Lung (tissue), 12 donors: Measurements from ENCODE around the gene BDH1. TPM values are rescaled to one million over a fixed set of nuclear protein-coding genes. Genes with fewer than 3 reads are reported as not detected.
"Not testable (repeated sequence)": the region's sequence is repeated elsewhere in the genome, so short reads cannot be mapped to it uniquely, and the experiment has no call there.

ENCODE experiments used
- ATAC-seq: fragments of 200-7000 bp; cut with Tn5 transposase; one replicate; pipeline ENCODE4 v1.9.1; 2020; ENCODE audit warnings: moderate number of reproducible peaks; ENCODE audit not compliant: insufficient read depth, low FRiP score
- DNase-seq, 3 donors: peaks; one replicate each; pipeline ENCODE4 v3.0.0-alpha.2; 2013 to 2017
- H3K27ac ChIP-seq, 2 donors: one replicate each; pipeline ENCODE4 v1.5.1; 2013; ENCODE audit warnings: mild to moderate bottlenecking in 2 of 2, moderate library complexity in 2 of 2, control low read depth in 1 of 2, inconsistent platforms in 1 of 2, low read depth in 1 of 2, low read length in 1 of 2
- H3K27me3 ChIP-seq, 3 donors: one replicate each; pipeline ENCODE4 v1.5.1; 2013; ENCODE audit warnings: low read length in 2 of 3; ENCODE audit not compliant: control insufficient read depth in 3 of 3, insufficient read depth in 3 of 3
- H3K36me3 ChIP-seq, 4 donors: one replicate each; pipeline ENCODE4 v1.5.1; 2013; ENCODE audit warnings: low read length in 4 of 4, mild to moderate bottlenecking in 1 of 4, moderate library complexity in 1 of 4; ENCODE audit not compliant: control insufficient read depth in 4 of 4, insufficient read depth in 4 of 4
- H3K4me1 ChIP-seq, 5 donors: one replicate each; pipeline ENCODE4 v1.5.1; 2013; ENCODE audit warnings: low read length in 5 of 5, mild to moderate bottlenecking in 2 of 5, moderate library complexity in 1 of 5; ENCODE audit not compliant: control insufficient read depth in 5 of 5, insufficient read depth in 5 of 5
- H3K4me3 ChIP-seq: one replicate; pipeline ENCODE4 v1.5.1; 2013; ENCODE audit warnings: mild to moderate bottlenecking, control low read depth, moderate library complexity
- H3K9ac ChIP-seq, 2 donors: one replicate each; pipeline ENCODE4 v1.5.1; 2013; ENCODE audit warnings: low read length in 2 of 2, control low read depth in 1 of 2; ENCODE audit not compliant: insufficient read depth in 1 of 2
- H3K9me3 ChIP-seq, 4 donors: one replicate each; pipeline ENCODE4 v1.5.1; 2013; ENCODE audit warnings: low read length in 3 of 4, mild to moderate bottlenecking in 1 of 4, moderate library complexity in 1 of 4; ENCODE audit not compliant: control insufficient read depth in 4 of 4, insufficient read depth in 3 of 4
- WGBS, 2 donors: extraction: QIAGEN DNeasy Blood & Tissue Kit; methylation state at CpG; one replicate each; pipeline ENCODE4 v1.1.7; 2013; 5-methylcytosine and 5-hydroxymethylcytosine counted together
- polyA plus RNA-seq, 2 donors: library from polyadenylated mRNA; stranded (reverse); fragments of 200-250 nt; gene quantifications; one replicate each; pipeline ENCODE4 v1.2.1, GENCODE V29; 2013
- total RNA-seq, 2 donors: library from RNA; depleted of rRNA in 1 of 2; stranded (reverse); fragments of >200 nt in 1 of 2; gene quantifications; one replicate each; pipeline ENCODE4 v1.2.1, GENCODE V29; 2014 to 2021
- TF ChIP-seq, protein P1 (sequence below): IDR thresholded peaks from 2 replicates; pipeline ENCODE4 v1.5.1; 2012; ENCODE audit warnings: mild to moderate bottlenecking; ENCODE audit errors: control extremely low read depth, extremely low read depth
- donor health status: control.
- donor health status: control.
- donor health status: Bipolar disorder and iron deficiency.
- donor health status: healthy.
- donor health status: DM: yes; HTN: yes; CAD: no.

BDH1 gene
- total and polyA plus RNA-seq, 4 donors, result 14.3 to 32.8 (median 17.0) TPM

DNA sequence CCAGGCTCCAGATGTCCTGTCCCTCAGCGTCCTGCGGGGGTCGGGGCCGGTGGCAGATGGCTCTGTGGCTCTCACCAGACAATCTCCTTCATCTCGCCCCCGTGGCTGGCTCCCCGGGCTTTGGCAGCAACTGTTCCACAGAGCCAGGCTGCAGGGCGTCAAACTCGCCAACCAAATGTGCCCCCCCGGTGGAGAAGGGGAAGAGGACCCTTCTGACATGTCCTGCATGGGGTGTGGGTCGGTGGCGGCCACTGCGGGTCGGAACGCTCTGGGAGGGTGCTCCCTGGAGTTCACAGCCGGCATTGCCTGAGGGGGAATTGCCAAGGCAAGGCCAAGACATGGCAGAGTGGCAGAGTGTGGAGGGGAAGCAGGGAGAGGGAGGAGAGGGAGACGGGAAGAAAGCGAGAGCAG, 36.0 kb downstream of the BDH1 start:
- ATAC-seq, result no peak

DNA sequence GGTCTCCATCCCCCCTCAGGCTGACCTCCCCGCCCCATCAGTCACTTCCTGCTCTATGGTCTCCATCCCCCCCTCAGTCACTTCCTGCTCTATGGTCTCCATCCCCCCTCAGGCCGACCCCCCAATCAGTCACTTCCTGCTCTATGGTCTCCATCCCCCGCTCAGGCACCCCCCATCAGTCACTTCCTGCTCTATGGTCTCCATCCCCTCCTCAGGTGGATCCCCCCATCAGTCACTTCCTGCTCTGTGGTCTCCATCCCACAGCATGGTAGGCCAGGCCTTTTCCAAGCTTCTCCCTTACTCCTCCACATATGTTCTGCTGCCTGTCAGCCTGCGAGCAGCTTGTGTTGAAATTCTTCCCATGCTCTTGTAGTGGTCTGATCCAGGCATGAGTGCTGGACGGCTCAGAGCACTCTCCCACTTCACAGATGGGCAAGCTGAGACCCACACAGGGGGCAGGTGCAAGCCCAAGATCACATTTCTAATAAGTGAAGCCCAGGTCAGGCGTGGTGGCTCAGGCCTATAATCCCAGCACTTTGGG, 36.8 kb downstream of the BDH1 start:
- H3K27ac ChIP-seq, result no peak overlapping the region
- ATAC-seq (no peak), DNase-seq (no peak)
- no peaks in the 10 kb centered on the region for H3K27me3 ChIP-seq
- TF ChIP-seq, protein P1, sequence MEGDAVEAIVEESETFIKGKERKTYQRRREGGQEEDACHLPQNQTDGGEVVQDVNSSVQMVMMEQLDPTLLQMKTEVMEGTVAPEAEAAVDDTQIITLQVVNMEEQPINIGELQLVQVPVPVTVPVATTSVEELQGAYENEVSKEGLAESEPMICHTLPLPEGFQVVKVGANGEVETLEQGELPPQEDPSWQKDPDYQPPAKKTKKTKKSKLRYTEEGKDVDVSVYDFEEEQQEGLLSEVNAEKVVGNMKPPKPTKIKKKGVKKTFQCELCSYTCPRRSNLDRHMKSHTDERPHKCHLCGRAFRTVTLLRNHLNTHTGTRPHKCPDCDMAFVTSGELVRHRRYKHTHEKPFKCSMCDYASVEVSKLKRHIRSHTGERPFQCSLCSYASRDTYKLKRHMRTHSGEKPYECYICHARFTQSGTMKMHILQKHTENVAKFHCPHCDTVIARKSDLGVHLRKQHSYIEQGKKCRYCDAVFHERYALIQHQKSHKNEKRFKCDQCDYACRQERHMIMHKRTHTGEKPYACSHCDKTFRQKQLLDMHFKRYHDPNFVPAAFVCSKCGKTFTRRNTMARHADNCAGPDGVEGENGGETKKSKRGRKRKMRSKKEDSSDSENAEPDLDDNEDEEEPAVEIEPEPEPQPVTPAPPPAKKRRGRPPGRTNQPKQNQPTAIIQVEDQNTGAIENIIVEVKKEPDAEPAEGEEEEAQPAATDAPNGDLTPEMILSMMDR, result no peak
- H3K9ac ChIP-seq, result no peak overlapping the region
- H3K4me3 ChIP-seq, result no peak overlapping the region
- H3K36me3 ChIP-seq, result no peaks in the 10 kb centered on the region
- no peaks in the 10 kb centered on the region for H3K9me3 ChIP-seq
- H3K4me1 ChIP-seq, result peaks cover 0 to 17% (median 13%) of the 10 kb centered on the region in 5 donors
- WGBS, 2 donors, result 65 to 84% methylated on average over 6 of the region's 6 CpGs

More for the DNA sequence above, 36.0 kb downstream of the BDH1 start:
- DNase-seq, result no peak
- Histone ChIP-seq H3K4me1 (peaks cover 0 to 17% (median 13%) of the 10 kb centered on the region in 5 donors), H3K4me3 (no peak overlapping the region), H3K36me3 (no peaks in the 10 kb centered on the region), H3K27ac (no peak overlapping the region), H3K27me3 (no peaks in the 10 kb centered on the region), H3K9me3 (no peaks in the 10 kb centered on the region), H3K9ac (no peak overlapping the region)
- TF ChIP-seq, protein P1, result no peak
- WGBS, 2 donors, result 94 to 95% methylated on average over 18 of the region's 18 CpGs

DNA sequence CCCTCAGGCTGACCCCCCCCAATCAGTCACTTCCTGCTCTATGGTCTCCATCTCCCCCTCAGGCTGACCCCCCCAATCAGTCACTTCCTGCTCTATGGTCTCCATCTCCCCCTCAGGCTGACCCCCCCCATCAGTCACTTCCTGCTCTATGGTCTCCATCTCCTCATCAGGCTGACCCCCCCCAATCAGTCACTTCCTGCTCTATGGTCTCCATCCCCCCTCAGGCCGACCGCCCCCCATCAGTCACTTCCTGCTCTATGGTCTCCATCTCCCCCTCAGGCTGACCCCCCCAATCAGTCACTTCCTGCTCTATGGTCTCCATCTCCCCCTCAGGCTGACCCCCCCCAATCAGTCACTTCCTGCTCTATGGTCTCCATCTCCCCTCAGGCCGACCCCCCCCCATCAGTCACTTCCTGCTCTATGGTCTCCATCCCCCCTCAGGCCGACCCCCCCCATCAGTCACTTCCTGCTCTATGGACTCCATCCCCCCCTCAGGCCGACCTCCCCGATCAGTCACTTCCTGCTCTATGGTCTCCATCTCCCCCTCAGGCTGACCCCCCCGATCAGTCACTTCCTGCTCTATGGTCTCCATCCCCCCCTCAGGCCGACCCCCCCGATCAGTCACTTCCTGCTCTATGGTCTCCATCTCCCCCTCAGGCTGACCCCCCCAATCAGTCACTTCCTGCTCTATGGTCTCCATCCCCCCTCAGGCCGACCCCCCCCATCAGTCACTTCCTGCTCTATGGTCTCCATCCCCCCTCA, 37.7 kb downstream of the BDH1 start:
- H3K4me1 ChIP-seq, result peaks cover 0 to 17% (median 13%) of the 10 kb centered on the region in 5 donors
- not testable (repeated sequence) for H3K36me3 ChIP-seq, H3K9ac ChIP-seq, H3K4me3 ChIP-seq, H3K27ac ChIP-seq, H3K9me3 ChIP-seq, ATAC-seq, H3K27me3 ChIP-seq, DNase-seq
- 43 to 49% methylated on average over 10 of the region's 10 CpGs for WGBS, 2 donors

DNA sequence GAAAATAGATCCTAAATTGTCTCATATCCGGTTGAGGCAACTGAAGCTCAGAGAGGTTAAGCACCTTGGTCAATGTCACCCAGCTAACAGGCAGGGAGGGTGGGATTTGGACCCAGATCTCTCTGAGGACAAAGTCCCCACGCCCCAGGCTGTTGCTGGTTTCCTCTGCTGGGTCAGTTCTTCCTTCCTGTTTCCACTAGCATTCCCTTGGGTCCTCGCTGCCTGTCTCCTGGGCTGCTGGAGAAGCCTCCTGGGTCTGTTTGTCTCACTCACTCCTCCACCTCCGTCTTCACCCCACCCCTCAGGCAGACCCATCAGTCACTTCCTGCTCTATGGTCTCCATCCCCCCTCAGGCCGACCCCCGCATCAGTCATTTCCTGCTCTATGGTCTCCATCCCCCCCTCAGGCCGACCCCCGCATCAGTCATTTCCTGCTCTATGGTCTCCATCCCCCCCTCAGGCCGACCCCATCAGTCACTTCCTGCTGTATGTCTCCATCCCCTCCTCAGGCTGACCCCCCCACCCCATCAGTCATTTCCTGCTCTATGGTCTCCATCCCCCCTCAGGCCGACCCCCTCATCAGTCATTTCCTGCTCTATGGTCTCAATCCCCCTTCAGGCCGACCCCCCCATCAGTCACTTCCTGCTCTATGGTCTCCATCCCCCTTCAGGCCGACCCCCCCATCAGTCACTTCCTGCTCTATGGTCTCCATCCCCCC, 38.7 kb downstream of the BDH1 start:
- ATAC-seq, H3K9ac ChIP-seq, H3K4me3 ChIP-seq, H3K27ac ChIP-seq, H3K36me3 ChIP-seq, H3K27me3 ChIP-seq, DNase-seq, H3K9me3 ChIP-seq: not testable (repeated sequence)
- peaks cover 0 to 13% (median 10%) of the 10 kb centered on the region in 5 donors for H3K4me1 ChIP-seq
- WGBS, 2 donors, result 23 to 42% methylated on average over 12 of the region's 12 CpGs
